Large intestine (tissue), 3 donors: ENCODE data around the gene SURF6. TPM values are rescaled to one million over a fixed set of nuclear protein-coding genes. Genes with fewer than 3 reads are reported as not detected.
"Not testable (repeated sequence)": the region's sequence is repeated elsewhere in the genome, so short reads cannot be mapped to it uniquely, and the experiment has no call there.

Experiments used
- DNase-seq, 2 donors: peaks; one replicate each; pipeline versions ENCODE4 v3.0.0 to v3.0.0-alpha.2; 2013
- H3K27ac ChIP-seq: one replicate; pipeline ENCODE4 v1.5.1; 2013; ENCODE audit warnings: low read length
- H3K27me3 ChIP-seq: 2 replicates; pipeline ENCODE4 v1.6.1; 2013; ENCODE audit warnings: low read length; ENCODE audit not compliant: control insufficient read depth, insufficient read depth
- H3K36me3 ChIP-seq: 2 replicates; pipeline ENCODE4 v1.6.1; 2013; ENCODE audit warnings: low read length; ENCODE audit not compliant: control insufficient read depth, insufficient read depth
- H3K4me1 ChIP-seq: one replicate; pipeline ENCODE4 v1.6.1; 2013; ENCODE audit warnings: low read length; ENCODE audit not compliant: control insufficient read depth, insufficient read depth
- H3K4me3 ChIP-seq: one replicate; pipeline ENCODE4 v1.5.1; 2013; ENCODE audit warnings: low read length
- H3K9me3 ChIP-seq: one replicate; pipeline ENCODE4 v1.6.1; 2013; ENCODE audit warnings: mild to moderate bottlenecking, low read depth, low read length, moderate library complexity; ENCODE audit not compliant: control insufficient read depth
- WGBS: methylation state at CpG from one replicate; pipeline ENCODE4 v1.1.5; 2013; ENCODE audit warnings: low lambda C conversion rate; ENCODE audit not compliant: insufficient coverage; 5-methylcytosine and 5-hydroxymethylcytosine counted together
- polyA plus RNA-seq: library from polyadenylated mRNA; unstranded; fragments of 120-200 nt; gene quantifications from one replicate; pipeline ENCODE4 v1.2.1, GENCODE V29; 2013

SURF6 gene
- polyA plus RNA-seq, 1 donor = 41.8 TPM

DNA sequence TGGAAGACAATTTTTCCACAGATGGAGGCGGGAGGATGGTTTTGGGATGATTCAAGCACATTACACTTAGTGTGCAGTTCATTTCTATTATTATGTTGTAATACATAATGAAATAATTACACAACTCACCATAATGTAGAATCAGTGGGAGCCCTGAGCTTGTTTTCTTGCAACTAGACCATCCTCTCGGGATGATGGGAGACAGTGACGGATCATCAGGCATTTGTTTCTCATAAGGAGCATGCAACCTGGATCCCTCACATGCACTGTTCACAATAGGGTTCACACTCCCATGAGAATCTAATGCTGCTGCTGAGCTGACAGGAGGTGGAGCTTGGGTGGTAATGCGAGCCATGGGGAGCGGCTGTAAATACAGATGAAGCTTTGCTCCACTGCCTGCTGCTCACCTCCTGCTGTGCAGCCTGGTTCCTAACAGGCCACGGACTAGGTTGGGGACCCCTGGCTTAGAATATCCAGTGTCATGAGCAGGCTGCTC, 41.8 kb upstream of the SURF6 start:
- Histone ChIP-seq H3K27ac (no peak overlapping the region), H3K36me3 (peaks cover 12% of the 10 kb centered on the region), H3K4me1 (peaks cover 13% of the 10 kb centered on the region), H3K27me3 (no peaks in the 10 kb centered on the region), H3K4me3 (no peak overlapping the region), H3K9me3 (peaks cover 8% of the 10 kb centered on the region)
- WGBS = no CpG with 5 or more reads among the region's 6 CpGs
- no peak for DNase-seq

DNA sequence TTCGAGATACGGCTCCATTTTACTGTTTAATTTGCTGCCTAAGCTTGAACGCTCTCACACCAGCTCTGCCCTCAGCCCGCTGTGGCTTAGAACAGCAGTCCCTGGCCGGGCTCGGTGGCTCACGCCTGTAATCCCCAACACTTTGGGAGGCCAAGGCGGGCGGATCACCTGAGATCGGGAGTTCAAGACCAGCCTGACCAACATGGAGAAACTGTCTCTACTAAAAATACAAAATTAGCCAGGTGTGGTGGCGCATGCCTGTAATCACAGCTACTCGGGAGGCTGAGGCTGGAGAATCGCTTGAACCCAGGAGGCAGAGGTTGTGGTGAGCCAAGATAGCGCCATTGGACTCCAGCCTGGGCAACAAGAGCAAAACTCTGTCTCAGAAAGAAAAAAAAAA, 41.3 kb upstream of the SURF6 start:
- DNase-seq, H3K27me3 ChIP-seq, H3K27ac ChIP-seq, H3K9me3 ChIP-seq, H3K4me3 ChIP-seq: not testable (repeated sequence)
- 100% methylated on average over 1 of the region's 14 CpGs for WGBS
- Histone ChIP-seq H3K36me3 (peaks cover 17% of the 10 kb centered on the region), H3K4me1 (peaks cover 18% of the 10 kb centered on the region)

DNA sequence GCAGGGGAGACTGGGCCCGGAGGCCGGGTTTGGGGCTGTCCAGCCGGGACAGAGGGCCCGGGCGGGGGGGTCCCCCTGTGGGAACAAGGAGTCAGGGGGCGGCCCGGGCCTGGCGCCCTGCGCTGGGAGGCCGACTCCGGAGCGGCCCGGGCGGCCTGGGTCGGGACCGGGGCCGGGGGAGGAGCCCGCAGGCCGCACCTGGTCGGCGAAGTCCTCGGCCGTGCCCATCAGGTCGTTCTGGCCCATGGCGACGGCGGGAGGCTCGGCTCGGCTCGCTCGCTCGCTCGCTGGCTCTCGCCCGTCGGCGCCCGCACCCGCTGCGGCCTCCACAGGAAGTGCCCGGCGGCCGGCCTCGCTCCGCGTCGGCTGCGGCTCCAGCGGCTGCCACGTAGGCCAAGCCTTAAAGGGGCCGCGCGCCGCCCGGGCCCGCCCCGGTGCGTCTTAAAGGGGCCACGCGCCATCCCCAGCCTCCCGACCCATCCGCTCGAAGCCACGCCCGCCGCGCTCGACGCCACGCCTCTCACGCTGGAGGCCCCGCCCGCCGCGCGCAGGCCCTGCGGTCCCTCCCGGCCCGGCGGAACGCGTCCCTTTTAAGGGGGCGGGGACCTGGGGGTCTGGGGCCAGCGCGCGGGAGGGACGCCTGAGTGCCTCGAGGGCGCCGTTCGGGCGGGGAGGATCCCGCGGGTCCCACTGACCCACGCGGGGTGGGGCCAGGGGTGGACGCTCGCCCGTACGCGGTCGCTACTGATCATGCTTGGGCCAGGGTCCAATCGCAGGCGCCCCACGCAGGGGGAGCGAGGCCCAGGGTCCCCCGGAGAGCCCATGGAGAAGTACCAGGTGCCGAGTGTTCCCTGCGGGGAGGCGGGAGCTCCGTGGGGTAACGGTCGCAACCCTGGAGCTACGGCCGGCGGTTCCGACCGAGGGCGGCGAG, 40.0 kb upstream of the SURF6 start, which contains the start of the genes STKLD1 and SURF4:
Gene STKLD1, plus strand, starts transcription at position 643 of the 931 bp plus-strand sequence. Its CDS starts 108 bp downstream, at position 751.
Gene SURF4, minus strand, starts transcription at position 337 of the 931 bp plus-strand sequence. Its CDS starts 91 bp downstream, at position 246.
- Histone ChIP-seq H3K4me3 (peak within 1 kb of the TSS; percentile 75), H3K27me3 (no peaks in the 10 kb centered on the region), H3K9me3 (peaks cover 3% of the 10 kb centered on the region), H3K36me3 (peaks cover 27% of the 10 kb centered on the region), H3K27ac (peak within 1 kb of the TSS; percentile 98), H3K4me1 (peaks cover 31% of the 10 kb centered on the region)
- DNase-seq = peak; percentile 97 to 99
- no CpG with 5 or more reads among the region's 120 CpGs for WGBS

DNA sequence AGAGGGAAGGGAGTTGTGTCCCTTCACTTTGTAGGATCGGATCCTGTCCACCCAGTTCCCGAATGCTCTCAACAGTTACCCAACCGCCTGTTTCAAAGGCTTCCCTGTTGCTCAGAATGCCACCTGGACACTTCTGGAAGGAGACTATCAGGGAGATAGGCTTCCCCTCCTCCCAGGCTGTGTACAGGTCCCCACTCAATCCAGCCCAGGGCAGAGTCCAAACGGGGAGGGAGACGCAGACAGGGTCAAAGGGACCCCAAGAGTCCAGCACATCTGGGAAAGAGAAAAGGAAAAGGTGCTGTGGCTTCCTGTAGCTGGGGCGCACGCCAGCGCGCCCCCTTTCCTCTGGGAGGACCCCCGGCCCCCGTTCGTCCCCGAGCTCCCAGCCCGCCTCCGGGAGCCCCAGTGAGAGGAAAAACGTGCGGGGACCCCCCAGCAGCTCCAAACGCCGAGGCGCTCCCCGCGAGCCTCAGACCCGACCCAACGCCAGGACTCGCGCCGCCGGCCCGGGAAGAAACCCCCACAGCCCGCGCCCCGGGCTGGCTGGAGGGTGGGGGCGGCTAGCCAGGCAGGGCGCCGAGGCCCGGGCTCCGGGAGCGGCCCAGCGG, 39.2 kb upstream of the SURF6 start:
- peaks cover 38% of the 10 kb centered on the region for H3K4me1 ChIP-seq
- peaks cover 3% of the 10 kb centered on the region for H3K9me3 ChIP-seq
- H3K27ac ChIP-seq = peak overlapping the region; percentile 98
- H3K27me3 ChIP-seq = no peaks in the 10 kb centered on the region
- WGBS = no CpG with 5 or more reads among the region's 39 CpGs
- peaks cover 34% of the 10 kb centered on the region for H3K36me3 ChIP-seq
- peak; percentile 88 to 94 for DNase-seq
- H3K4me3 ChIP-seq = peak overlapping the region; percentile 75

DNA sequence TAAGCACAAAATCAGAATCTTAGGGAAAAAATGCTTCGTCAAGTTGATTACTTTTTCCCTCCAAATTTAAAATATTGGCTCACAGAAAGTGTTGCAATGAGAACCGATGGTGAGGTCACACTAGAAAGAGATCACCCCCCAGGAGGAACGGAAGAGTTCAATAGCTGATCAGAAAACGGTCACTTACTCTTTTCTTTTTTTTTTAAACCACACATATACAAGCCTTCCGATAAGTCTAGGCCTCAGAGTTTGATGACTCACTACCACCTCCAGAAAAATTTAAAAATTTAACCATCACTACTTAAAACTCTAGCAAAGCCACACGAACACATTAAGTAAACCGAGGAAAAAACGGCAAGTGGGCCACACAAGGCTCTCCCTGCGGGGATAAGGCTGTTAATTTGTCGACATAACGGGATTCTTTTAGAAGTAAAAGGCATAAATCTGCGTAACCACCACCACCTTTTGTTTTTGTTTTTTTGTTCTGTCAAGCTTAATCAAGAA, 38.7 kb upstream of the SURF6 start:
- H3K9me3 ChIP-seq = peaks cover 3% of the 10 kb centered on the region
- H3K4me3 ChIP-seq = peak overlapping the region; percentile 75
- H3K27me3 ChIP-seq = no peaks in the 10 kb centered on the region
- peaks cover 44% of the 10 kb centered on the region for H3K4me1 ChIP-seq
- H3K36me3 ChIP-seq = peaks cover 39% of the 10 kb centered on the region
- DNase-seq = no peak
- peak overlapping the region; percentile 98 for H3K27ac ChIP-seq
- 67% methylated on average over 1 of the region's 12 CpGs for WGBS

DNA sequence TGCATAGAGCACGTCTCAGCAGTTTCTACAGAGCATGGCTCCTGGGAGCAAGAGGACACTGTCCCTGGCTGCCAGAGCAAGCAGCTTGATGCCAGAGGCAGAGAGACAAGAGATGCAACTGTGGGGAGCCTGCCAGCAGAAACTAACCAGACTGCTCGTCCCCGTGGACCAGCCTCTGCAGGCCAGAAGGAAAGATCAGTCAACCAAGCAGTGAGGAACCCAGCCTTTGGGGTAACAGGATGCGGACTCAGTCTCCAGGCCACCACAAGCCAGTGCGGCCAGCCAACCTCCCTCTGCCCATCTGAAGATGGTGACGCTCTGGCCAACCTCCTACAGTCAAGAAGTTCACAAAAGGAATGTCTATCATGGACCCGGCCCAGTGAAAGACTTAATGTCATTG, 36.2 kb upstream of the SURF6 start:
- no CpG with 5 or more reads among the region's 7 CpGs for WGBS
- Histone ChIP-seq H3K27ac (peak overlapping the region; percentile 8), H3K4me3 (no peak overlapping the region), H3K4me1 (peaks cover 67% of the 10 kb centered on the region), H3K36me3 (peaks cover 53% of the 10 kb centered on the region), H3K27me3 (no peaks in the 10 kb centered on the region), H3K9me3 (no peaks in the 10 kb centered on the region)
- no peak for DNase-seq

DNA sequence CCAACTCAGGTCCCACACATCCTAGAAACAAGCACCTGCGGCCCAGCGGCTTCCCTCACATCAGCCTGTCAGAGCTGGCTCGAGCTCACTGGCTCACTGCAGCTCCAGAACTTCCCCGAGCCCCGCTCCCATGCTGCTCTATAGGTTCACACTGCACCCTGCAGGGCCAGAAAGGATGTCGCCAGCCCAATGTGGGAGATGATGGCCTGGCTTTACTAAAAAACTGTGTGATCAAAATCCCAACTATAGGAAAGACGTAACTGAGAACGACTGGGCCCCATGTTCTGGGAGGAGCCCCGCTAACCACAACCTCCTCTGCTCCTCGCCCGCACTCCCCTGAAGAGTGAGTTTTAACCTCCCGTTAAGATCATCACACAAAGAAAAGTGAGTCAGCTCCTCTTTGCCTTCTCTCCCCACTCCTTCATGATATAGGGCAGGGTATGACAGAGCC, 35.3 kb upstream of the SURF6 start:
- Histone ChIP-seq H3K9me3 (no peaks in the 10 kb centered on the region), H3K4me3 (no peak overlapping the region), H3K4me1 (peaks cover 70% of the 10 kb centered on the region), H3K36me3 (peaks cover 61% of the 10 kb centered on the region), H3K27me3 (no peaks in the 10 kb centered on the region), H3K27ac (peak overlapping the region; percentile 73)
- no CpG with 5 or more reads among the region's 12 CpGs for WGBS
- no peak for DNase-seq

DNA sequence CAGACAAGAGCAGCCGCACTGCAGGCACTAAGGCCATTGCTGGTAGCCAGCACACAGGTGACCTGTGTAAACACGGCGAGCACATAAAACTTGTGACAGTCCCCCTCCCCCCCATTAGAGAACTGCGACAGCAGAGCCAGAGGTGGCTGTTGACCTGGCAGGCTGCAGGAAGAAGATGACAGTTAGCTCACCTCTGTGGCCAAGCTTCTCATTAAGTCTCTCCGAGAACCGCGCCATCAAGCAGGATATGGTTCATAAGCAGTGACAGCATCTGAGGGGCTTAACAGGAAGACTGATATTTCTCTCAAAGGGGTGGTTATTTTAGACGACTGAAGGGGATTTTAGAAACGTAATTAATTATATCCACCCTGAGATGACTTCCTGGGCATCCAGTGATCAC, 34.7 kb upstream of the SURF6 start:
- DNase-seq = no peak
- Histone ChIP-seq H3K4me1 (peaks cover 74% of the 10 kb centered on the region), H3K27me3 (no peaks in the 10 kb centered on the region), H3K4me3 (no peak overlapping the region), H3K27ac (peak overlapping the region; percentile 73), H3K36me3 (peaks cover 67% of the 10 kb centered on the region), H3K9me3 (no peaks in the 10 kb centered on the region)
- WGBS = 62% methylated on average over 3 of the region's 9 CpGs

DNA sequence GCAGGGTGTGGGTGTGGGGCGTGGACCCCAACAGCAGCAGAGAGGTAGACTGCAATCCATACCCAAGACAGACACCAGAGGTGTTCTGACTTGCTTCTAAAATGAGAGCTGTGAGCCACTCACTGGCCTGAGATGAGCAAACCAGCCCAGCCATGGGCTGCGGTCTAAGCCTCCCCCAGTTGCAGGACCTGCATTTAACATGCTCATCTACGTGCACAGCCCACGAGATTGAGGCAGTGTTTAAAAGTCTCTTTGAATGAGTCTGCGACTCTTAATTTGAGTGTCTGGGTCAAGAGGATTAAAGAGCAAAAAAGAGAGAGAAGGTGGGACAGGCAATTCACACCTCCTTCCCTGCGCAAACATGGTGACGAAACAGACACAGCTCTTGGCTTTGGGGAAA, 33.9 kb upstream of the SURF6 start:
- peaks cover 77% of the 10 kb centered on the region for H3K4me1 ChIP-seq
- WGBS = 88% methylated on average over 1 of the region's 7 CpGs
- no peaks in the 10 kb centered on the region for H3K9me3 ChIP-seq
- H3K27ac ChIP-seq = peak overlapping the region; percentile 73
- H3K36me3 ChIP-seq = peaks cover 75% of the 10 kb centered on the region
- DNase-seq = no peak
- no peak overlapping the region for H3K4me3 ChIP-seq
- H3K27me3 ChIP-seq = no peaks in the 10 kb centered on the region

DNA sequence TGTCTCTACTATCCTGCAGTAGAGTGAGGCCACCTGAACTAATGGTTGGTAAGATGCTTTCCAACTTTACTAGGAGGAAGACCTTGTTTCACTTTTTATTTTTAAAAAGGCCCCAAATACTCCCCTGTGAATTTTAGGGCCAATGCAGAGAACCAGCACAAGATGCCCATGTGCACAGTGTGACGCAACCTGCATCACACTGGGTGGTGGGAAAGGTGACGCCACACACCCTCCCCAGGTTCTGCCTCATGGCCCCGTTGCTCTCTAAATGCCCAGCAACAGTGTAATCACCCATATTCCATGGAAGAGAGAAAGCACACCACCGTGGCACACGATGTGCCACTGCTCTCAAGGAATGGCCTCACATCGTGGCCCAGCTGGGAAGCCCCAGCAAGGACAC, 33.4 kb upstream of the SURF6 start:
- H3K9me3 ChIP-seq = no peaks in the 10 kb centered on the region
- H3K4me1 ChIP-seq = peaks cover 79% of the 10 kb centered on the region
- no CpG with 5 or more reads among the region's 6 CpGs for WGBS
- H3K27me3 ChIP-seq = no peaks in the 10 kb centered on the region
- peak overlapping the region; percentile 73 for H3K27ac ChIP-seq
- no peak overlapping the region for H3K4me3 ChIP-seq
- H3K36me3 ChIP-seq = peaks cover 78% of the 10 kb centered on the region
- DNase-seq = no peak
